GM21390 (cell line): Measurements from ENCODE around the gene ADNP2.

ENCODE experiments used
- ATAC-seq: cut with Tn5 transposase; IDR thresholded peaks from one replicate; pipeline ENCODE4 v1.9.1; 2021; ENCODE audit not compliant: unreplicated experiment

ADNP2 gene, protein sequence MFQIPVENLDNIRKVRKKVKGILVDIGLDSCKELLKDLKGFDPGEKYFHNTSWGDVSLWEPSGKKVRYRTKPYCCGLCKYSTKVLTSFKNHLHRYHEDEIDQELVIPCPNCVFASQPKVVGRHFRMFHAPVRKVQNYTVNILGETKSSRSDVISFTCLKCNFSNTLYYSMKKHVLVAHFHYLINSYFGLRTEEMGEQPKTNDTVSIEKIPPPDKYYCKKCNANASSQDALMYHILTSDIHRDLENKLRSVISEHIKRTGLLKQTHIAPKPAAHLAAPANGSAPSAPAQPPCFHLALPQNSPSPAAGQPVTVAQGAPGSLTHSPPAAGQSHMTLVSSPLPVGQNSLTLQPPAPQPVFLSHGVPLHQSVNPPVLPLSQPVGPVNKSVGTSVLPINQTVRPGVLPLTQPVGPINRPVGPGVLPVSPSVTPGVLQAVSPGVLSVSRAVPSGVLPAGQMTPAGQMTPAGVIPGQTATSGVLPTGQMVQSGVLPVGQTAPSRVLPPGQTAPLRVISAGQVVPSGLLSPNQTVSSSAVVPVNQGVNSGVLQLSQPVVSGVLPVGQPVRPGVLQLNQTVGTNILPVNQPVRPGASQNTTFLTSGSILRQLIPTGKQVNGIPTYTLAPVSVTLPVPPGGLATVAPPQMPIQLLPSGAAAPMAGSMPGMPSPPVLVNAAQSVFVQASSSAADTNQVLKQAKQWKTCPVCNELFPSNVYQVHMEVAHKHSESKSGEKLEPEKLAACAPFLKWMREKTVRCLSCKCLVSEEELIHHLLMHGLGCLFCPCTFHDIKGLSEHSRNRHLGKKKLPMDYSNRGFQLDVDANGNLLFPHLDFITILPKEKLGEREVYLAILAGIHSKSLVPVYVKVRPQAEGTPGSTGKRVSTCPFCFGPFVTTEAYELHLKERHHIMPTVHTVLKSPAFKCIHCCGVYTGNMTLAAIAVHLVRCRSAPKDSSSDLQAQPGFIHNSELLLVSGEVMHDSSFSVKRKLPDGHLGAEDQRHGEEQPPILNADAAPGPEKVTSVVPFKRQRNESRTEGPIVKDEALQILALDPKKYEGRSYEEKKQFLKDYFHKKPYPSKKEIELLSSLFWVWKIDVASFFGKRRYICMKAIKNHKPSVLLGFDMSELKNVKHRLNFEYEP

DNA sequence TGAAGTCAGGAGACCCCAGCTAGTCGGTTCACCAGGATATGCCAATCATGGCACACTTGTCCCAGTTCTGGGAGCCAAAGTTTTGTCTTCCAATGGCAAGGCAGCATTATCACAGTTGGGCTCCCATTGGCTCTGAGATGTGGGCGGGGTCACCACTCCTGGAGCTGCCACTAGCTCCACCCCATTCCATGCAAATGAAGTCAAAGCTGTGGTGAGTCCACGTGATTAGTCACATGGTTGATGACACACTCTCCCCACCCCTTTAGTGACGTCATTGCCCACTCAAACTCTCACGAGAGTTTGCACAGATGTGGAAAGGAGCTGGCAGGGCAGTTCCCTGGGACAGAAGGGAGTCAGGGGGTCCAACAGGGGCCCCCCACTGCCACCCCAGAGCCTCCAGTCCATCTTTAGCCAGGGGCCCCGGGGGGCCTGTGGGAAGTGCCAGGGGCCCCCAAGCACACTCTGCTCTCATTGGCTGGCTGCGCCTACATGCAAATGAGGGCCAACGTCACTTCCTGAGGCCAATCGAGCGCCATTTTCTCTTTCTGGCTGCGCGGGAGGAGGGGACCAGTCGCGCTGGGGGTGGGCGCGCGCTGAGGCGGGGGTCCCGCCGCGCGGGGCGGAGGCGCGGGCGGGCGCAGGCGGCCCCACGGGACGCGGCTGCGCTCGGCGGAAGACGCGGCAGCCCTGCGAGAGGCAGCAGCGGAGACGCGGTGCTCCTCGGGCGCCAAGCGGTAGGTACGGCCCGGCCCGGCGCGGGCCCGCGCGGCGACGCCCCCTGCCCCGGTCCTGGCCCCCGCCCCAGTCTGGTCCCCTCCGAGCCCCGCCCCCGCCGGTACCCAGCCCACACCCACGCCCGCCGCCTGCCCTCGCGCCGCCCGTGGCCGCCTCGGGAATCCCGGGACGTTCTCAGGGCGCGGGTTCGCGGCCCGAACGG lies at the start of gene ADNP2:
ADNP2 (plus strand) TSS at position 524 of the 937 bp plus-strand sequence. CDS start 8,281 bp downstream, outside the sequence.
- peak; percentile 64 for ATAC-seq

DNA sequence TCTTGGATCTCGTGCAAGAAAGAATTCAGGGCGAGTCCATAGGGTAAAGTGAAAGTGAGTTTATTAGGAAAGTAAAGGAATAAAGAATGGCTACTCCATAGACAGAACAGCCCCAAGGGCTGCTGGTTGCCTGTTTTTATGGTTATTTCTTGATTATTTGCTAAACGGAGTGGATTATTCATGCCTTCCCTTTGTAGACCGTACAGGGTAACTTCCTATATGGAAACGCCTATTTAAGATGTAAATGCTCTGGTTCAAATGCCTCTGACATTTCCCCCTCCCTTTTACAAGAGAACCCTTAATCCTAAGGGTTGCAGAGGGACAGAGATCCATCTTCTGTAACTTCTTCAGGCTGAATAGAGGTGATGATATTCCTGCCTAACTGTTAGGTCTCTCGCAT lies 49.1 kb upstream of the ADNP2 start:
- ATAC-seq, result no peak

DNA sequence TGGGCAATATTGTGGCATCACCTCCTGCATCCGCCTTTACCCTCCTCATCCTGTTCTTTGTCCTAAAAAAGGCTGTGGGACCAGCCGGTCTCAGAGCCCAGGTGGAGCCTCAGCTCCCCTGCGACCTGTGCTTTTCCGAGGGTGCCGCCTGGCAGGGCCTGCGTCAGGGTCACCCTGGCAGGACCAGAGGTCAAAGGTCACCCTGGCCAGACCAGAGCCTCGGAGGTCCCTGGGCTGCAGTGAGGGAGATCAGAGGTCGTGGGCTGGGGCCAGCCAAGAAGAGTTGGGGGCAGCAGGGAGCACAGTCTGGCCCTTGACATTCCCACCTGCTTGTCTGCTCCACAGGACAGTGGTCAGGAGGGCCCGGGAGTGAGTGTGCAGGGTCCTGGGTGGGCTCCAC lies 43.4 kb upstream of the ADNP2 start:
- ATAC-seq, result no peak

DNA sequence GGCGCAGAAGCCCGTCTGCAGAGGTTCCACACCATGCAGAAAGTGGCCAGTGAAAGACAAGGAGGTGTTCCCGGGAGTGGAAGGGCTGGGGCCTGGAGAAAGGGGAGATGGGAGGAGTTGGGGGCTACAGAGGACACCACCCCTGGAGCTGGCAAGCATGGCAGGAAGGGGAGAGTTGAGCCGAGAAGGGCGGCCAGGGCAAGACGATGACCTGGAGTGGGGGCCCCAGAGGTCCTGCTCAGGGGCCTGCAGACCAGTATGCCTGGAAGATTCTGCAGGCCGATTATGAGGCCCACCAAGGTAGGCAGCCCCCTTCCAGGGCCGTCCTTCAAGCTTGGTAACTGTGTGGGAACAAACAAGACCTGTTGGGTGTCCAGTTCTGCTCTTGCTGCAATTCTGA lies 41.7 kb upstream of the ADNP2 start:
- ATAC-seq, result no peak

DNA sequence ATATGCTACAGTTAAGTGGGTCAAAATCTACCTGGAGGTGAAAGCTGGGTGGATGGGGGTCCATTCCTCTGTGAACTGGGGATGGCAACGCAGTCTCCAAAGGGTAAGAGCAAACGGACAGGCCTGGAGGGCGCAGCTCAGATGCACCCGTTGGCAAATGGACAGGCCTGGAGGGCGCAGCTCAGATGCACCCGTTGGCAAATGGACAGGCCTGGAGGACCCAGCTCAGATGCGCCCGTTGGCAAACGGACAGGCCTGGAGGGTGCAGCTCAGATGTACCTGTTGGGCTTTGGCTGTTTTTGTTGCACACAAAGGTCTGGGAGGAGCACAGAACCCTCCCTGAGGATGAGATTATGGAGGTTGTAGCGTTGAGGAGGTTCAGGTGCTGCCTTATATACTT lies 41.2 kb upstream of the ADNP2 start:
- ATAC-seq, result no peak

DNA sequence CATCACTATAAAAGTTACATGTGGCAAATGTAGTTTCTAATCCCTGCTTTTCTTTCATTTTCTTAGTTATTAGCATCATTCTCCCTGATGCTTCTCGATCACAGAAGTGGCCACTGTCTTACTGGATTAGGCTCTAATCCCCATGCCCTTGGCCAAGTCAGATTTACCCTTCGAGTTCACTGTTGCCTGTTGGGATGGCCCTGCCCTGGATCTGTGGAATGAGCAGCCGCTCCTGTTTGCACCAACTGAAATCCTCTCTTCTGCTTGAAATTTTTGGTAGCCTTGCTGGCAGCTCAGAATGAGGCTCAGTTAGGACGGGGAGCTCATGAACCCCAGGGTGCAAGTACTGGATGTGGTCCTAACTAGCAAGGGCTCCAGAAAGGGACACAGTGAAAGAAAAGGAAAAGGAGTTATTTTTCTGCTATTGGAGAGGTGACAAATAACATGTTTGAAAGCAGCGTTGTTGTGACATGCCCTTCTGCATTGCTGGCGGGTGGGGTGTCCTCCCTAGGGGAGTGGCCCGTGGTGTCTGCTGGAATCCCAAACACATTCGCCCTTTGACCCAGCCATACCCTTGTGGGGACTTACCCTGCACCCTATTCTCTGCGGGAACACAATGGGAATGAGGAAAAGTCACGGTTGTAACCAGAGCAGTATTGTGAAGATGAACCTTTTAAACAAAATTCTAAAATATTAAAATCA lies 40.3 kb upstream of the ADNP2 start:
- ATAC-seq, result no peak

DNA sequence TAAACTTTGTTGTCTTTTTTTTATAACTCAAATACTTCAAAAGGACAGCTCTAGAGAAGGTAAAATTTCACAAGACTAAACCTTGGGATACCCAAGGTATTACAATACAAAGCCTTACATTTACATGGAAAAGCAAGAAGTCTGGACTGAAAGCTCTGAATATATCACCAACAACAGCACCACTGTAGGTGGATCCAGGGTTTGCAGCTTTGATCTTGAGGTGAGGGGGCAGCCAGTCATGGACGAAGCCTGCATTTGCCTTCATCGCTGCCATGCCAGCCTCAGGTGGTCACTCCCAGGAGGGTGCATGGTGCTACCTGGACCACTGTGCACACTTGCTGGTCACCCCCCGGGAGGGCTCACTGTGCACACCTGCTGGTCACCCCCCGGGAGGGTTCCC lies 38.2 kb upstream of the ADNP2 start:
- no peak for ATAC-seq

DNA sequence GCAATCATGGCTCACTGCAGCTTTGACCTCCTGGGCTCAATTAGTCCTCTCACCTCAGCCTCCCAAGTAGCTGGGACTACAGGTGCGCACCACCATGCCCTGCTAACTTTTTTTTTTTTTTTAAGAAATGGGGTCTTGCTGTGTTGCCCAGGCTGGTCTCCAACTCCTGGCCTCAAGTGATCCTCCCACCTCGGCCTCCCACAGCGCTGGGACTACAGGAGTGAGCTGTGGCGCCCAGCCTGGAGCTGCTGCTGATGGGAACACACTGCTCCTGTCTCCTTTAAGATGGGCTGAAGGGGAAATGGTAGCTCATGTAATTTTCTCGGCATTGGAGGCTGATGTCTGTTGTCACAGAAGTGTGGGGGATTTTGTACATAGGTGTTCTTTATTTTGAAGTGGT lies 34.9 kb upstream of the ADNP2 start:
- ATAC-seq, result no peak

DNA sequence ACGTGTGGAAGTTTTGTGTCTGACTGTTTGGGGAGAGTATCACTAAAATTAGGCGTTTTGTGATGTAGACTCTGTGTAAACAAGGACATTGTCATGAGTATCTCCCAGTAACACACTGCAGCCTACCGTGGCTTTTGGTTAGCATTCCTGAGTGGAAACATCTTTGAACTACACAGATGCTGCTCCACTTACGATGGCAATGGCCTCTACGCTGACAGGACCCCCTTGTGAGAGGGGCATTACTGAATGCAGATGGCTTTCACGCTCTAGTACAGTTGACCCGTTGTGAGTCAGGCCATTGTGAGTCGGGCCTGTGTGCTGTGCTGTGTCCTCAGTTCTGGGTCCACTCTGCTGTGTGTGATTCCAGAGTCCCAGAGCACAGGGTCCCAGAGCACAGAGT lies 34.4 kb upstream of the ADNP2 start:
- ATAC-seq, result no peak

DNA sequence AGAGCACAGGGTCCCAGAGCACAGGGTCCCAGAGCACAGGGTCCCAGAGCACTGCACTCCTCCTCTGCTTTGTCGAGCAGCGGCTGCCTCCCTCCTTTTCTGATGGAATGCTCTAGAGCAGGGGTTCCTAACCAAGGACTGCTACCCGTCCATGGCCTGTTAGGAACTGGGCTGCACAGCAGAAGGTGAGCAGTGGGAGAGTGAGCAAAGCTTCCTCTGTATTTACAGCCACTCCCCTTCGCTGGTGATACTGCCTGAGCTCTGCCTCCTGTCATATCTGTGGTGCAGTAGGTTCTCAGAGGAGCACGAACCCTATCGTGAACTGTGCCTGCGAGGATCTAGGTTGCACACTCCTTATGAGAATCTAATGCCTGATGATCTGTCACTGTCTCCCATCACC lies 33.1 kb upstream of the ADNP2 start:
- no peak for ATAC-seq

DNA sequence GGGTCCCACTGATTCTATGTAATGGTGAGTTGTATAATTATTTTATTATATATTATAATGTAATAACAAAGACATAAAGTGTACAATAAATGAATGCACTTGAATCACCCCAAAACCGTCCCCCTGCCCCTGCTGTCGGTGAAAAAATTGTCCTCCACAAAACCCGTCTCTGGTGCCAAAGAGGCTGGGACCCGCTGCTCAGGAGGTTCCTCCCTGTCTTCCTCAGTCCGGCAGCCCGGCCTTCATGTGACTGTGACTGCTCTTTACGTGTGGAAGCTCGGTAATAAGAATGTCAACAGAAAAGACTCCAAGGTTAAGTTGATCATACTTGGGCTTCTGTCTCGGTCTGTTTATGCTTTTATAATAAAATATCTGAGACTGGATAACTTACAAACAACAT lies 32.7 kb upstream of the ADNP2 start:
- no peak for ATAC-seq

DNA sequence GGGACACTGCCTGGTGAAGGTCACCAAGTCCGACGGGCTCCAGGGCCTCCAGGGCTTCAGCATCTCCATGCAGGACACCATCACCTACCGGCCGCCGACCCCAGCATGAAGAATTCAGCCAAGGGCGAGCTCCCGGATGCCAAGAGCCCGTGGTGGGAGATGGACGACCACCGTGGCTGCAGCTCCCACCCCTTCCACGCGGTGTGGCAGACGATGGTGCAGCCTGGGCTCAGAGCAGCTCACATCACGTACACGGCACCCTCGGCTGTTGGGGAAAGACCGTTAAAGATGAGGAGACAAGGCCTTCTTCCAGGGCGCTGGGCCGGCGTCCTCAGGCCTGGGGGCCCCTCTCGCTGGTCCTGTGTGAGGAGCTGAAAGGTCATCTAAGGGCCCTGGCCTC lies 31.2 kb upstream of the ADNP2 start:
- no peak for ATAC-seq

DNA sequence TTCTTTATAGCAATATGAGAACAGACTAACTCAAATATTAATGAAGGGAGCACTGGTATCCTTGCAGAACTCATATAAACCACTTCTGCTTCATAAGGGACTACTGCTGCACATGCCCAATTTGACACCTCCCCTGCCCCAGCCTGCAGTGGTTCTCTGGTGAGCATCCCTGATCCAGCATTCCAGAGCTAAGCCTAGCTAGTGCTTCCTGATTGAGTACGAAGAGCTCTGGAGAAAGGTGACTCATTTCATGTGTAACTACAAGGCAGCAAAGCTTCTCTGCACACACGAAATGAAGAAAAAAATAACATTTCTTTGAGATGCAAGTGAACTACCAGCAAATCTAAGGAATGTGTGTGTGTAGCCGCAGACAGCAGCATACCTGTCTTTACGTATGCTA lies 22.8 kb upstream of the ADNP2 start:
- no peak for ATAC-seq

DNA sequence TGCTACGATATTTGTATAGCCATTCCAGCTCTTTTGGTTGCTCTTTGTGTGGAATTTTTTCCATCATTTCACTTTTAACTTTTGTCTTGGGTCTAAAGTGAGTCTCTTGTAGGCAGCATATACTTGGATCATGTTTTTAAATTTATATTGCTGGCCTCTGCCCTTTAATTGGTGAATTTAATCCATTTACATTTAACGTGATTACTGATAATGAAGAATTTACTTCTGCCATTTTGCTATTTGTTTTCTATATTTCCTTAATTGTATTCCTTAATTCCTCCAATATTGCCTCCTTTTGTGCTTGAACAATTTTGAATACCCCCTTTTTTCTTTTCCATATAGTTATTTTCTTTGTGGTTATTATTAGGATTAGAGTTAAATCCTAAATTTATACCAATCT lies 21.0 kb upstream of the ADNP2 start:
- no peak for ATAC-seq

DNA sequence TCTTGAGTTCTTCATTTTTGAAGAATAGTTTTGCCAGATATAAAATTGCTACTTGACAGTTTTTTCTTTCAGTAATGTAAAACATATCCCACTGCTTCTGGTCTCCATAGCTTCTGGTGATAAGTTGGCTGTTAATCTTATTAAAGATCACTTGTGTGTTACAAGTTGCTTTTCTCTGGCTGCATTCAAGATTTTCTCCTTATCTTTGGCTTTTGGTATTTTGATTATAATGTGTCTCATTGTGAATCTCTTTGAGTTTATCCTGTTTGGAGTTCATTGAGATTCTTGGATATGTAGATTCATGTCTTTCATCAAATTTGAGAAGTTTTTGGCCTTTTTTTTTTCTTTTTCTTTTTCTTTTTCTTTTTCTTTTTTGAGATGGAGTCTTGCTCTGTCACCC lies 20.2 kb upstream of the ADNP2 start:
- no peak for ATAC-seq

DNA sequence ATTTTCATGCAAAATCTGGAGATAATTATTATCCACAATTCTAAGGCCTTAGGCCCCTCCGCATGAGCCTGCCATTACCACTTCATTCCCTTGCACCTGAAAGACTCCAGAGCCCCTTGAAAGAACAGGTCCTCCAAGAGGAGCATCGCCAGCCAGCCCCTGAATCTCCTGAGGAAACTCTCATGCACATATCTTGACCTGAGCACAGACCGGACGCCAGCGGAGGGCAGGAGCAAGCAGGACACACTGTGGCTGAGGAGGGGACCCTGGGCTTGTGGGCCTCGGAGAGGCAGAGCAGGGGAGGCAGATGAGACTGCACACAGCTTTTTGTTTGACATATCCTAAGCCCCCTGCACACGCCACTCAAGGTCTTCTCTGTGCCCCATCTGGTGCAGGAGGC lies 13.6 kb upstream of the ADNP2 start:
- no peak for ATAC-seq

DNA sequence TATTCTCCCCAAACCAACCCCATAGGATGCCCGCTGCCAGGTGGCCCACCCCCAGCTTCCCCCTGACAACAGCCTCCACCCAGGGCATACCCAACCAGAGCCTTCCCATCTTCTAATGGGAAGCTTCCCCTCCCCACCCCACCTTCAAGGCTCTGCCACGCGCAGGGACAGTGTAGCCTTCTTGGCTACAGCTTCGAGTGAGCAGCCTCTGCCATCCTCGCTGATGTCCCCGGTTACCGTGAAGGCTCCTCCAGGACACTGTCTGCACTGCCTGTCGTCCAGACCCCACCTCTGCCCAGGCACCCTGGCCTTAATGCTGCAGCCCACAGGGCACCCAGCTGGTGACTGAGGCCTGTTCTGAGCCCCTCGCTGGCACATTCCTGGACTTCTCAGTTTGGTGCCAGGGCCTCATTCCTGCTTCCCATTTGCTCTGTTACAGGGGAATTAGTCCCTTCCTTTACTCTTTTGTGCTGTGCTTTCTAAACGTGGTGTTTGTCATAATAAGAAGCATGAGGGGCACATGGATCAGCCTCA lies 13.0 kb upstream of the ADNP2 start:
- ATAC-seq, result no peak

DNA sequence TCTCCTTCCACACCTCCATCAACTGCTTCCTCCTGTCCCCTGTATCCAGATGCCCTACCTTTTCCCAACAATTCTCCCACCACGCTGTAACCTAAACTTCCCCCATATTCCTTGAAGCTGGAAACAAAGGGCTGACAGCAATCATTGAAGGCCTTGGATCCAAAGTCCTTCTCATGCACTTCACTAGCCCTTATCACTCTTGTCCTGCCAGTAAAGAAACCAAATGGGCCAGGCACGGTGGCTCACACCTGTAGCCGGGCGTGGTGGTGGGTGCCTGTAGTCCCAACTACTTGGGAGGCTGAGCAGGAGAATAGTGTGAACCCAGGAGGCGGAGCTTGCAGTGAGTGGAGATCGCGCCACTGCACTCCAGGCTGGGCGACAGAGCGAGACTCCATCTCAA lies 11.9 kb upstream of the ADNP2 start:
- no peak for ATAC-seq

DNA sequence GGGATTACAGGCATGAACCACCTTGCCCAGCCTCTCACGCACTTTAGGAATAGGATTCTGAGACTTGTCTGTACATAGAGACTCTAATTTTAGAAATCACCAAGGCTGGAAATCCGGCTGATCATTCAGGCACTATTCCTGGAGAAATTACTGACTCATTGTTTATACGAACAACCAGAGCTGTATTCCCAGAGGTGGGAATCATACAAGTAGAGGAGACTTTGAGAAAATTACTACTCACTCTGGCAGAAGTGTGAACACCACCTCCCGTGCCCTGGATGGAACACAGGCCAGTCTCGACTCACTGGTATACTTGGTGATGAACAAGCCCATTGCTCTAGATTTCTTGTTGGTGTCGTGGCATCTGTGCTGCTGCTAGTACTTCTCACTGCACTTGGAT lies 5.8 kb upstream of the ADNP2 start:
- ATAC-seq, result no peak

DNA sequence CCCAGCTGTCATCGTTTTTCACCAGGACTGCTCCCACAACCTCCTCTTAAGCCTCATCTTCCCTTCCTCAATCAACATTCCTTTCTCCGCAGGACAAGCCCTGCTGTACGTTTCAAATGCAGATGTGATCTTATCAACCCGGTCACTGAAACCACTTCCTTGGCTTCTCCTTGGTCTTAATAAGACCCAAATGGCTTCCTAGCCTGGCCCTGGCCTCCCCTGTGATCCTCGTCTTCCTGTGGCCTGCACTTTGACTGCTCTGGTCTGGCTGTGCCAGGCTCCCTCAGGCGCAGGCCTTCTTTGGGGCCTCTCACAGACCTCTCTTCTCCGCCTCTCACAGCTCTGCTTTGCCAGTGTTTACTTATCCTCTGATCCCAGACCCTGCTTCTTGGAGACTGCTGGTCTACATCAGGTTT lies 4.7 kb upstream of the ADNP2 start:
- no peak for ATAC-seq
